Measurements from ENCODE around the gene PEAK1.

GRCh38 chr15:77402740-77403379 lies 17.0 kb downstream of the PEAK1 start:
- TF ChIP-seq POLR2A (IDR thresholded peaks at IDR 0.05) (no peak), CTCF (IDR thresholded peaks at IDR 0.05) (no peak)
